ENCODE data around the gene ARHGAP5.

GRCh38 chr14:32044454-32044853 lies 32.6 kb upstream of the ARHGAP5 start:
- no peak for TF ChIP-seq POLR2A (IDR thresholded peaks at IDR 0.05)
- no peak for TF ChIP-seq CTCF (IDR thresholded peaks at IDR 0.05)
